OCI-LY3 (cell line): Measurements from ENCODE around the gene A3GALT2.
A peak's percentile ranks its signal among the peaks of the same experiment; 100 is the strongest.

Source experiments
- H2AFZ ChIP-seq: fragments of 200-600, 300-600 bp; shearing (Covaris generic); 2 replicates; pipeline ENCODE4 v1.6.0; 2014; ENCODE audit warnings: antibody characterized with exemption, low read depth, low read length
- H3K27ac ChIP-seq: fragments of 200-600, 300-600 bp; sonication (generic); 2 replicates; pipeline ENCODE4 v1.5.1; 2014; ENCODE audit warnings: mild to moderate bottlenecking, low read length, moderate library complexity, mixed read lengths
- H3K27me3 ChIP-seq: fragments of 200-600, 300-600 bp; sonication (generic); 2 replicates; pipeline ENCODE4 v1.6.1; 2014; ENCODE audit warnings: low read depth, low read length, mixed read lengths
- H3K36me3 ChIP-seq: fragments of 200-600, 300-600 bp; sonication (generic); replicated peaks from 2 replicates; pipeline ENCODE3; 2014; ENCODE audit warnings: low read depth, low read length, mixed read lengths
- H3K4me1 ChIP-seq: fragments of 300-600, 200-600 bp; sonication (generic); 2 replicates; pipeline ENCODE4 v1.6.1; 2014; ENCODE audit warnings: low read length, mixed read lengths
- H3K4me2 ChIP-seq: fragments of 200-600, 300-600 bp; sonication (generic); 2 replicates; pipeline ENCODE4 v1.6.1; 2014; ENCODE audit warnings: low read length, mixed read lengths
- H3K4me3 ChIP-seq: fragments of 300-600, 200-600 bp; sonication (generic); 2 replicates; pipeline ENCODE4 v1.5.1; 2014; ENCODE audit warnings: antibody characterized with exemption, mild to moderate bottlenecking, low read length, moderate library complexity
- H3K79me2 ChIP-seq: fragments of 300-600, 200-600 bp; shearing (Covaris generic); 2 replicates; pipeline ENCODE4 v1.6.1; 2014; ENCODE audit warnings: mild to moderate bottlenecking, low read length, mixed read lengths
- H3K9ac ChIP-seq: fragments of 300-600, 200-600 bp; shearing (Covaris generic); 2 replicates; pipeline ENCODE4 v1.6.0; 2014; ENCODE audit warnings: mild to moderate bottlenecking, low read length, moderate library complexity
- H3K9me3 ChIP-seq: fragments of 200-600, 300-600 bp; shearing (Covaris generic); 2 replicates; pipeline ENCODE4 v1.6.1; 2014; ENCODE audit warnings: low read length, mixed read lengths; ENCODE audit not compliant: insufficient read depth
- H4K20me1 ChIP-seq: fragments of 200-600, 300-600 bp; sonication (generic); 2 replicates; pipeline ENCODE4 v1.6.1; 2016; ENCODE audit warnings: low read length, mixed read lengths; ENCODE audit not compliant: insufficient read depth
- EZH2phosphoT487 ChIP-seq: fragments of 200-600 bp; shearing (Covaris generic); IDR thresholded peaks from 2 replicates; pipeline ENCODE4 v1.6.1; 2018; ENCODE audit warnings: antibody characterized with exemption, mixed run types, low read depth
- TF ChIP-seq, protein P1 (sequence below): fragments of 200-600, 300-600 bp; sonication (generic); IDR thresholded peaks from 2 replicates; pipeline ENCODE4 v1.5.1; 2014; ENCODE audit warnings: antibody characterized with exemption, low read length, low read depth

The A3GALT2 gene

DNA sequence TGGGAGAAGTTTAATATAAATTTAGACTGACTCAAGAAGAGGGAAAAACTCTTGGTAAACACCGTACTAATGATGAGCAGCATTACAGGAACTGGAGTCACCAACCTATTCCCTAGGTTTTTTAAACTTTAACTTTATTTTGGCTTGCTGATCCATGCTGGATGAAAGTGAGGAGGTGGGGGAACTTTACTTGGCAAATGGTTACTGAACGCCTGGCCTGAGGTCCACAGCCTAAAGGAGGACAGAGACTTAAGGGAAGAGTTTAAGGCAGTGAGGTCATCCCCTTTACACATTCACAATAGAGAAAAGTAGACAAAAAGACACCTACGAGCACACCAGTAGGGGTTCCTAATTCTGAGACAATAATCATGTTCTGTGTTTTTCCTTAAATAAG lies 25.6 kb upstream of the A3GALT2 start:
- peaks cover 28% of the 10 kb centered on the region for H4K20me1 ChIP-seq
- peaks cover 23% of the 10 kb centered on the region for H3K4me1 ChIP-seq
- H3K9ac ChIP-seq, result no peak overlapping the region
- H3K4me3 ChIP-seq, result no peak overlapping the region
- peaks cover 66% of the 10 kb centered on the region for H3K79me2 ChIP-seq
- H3K9me3 ChIP-seq, result no peaks in the 10 kb centered on the region
- H3K27me3 ChIP-seq, result no peaks in the 10 kb centered on the region
- H3K36me3 ChIP-seq, result peaks cover 3% of the 10 kb centered on the region
- H3K4me2 ChIP-seq, result no peak overlapping the region
- H3K27ac ChIP-seq, result no peak overlapping the region
- no peak overlapping the region for H2AFZ ChIP-seq
- TF ChIP-seq EZH2phosphoT487, result no peak
- TF ChIP-seq, protein P1, sequence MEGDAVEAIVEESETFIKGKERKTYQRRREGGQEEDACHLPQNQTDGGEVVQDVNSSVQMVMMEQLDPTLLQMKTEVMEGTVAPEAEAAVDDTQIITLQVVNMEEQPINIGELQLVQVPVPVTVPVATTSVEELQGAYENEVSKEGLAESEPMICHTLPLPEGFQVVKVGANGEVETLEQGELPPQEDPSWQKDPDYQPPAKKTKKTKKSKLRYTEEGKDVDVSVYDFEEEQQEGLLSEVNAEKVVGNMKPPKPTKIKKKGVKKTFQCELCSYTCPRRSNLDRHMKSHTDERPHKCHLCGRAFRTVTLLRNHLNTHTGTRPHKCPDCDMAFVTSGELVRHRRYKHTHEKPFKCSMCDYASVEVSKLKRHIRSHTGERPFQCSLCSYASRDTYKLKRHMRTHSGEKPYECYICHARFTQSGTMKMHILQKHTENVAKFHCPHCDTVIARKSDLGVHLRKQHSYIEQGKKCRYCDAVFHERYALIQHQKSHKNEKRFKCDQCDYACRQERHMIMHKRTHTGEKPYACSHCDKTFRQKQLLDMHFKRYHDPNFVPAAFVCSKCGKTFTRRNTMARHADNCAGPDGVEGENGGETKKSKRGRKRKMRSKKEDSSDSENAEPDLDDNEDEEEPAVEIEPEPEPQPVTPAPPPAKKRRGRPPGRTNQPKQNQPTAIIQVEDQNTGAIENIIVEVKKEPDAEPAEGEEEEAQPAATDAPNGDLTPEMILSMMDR, result no peak

DNA sequence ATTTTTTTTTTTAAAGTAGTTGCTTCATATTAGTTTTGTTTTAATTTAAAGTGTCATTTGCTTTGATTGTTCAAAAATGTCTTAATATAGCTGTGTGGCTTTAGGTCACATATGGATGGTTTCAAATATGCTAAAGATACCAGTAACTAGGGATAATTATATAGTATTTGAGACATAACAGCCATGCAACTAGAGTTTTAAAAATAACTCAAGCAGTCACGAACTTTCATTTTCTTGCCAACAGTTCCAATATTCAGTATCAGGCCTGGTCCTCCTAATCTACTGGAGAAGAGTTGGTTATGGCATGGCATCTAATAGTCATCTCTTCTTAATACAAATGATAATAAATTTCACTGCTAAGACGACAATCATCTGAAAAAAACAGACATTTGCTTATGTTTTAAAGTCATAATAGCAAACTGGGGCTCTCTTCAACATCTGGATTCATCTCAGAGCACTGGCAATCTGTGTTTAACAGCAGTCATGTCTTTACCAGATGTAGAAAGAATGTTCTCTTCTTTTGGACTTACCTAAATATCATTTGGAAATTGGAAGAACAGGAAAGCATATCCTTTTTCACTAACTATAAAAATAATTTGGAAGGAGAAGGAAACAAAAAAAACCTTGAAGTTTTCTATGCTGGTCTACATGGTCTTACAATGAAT lies 24.1 kb upstream of the A3GALT2 start:
- Histone ChIP-seq H3K79me2 (peaks cover 76% of the 10 kb centered on the region), H4K20me1 (peaks cover 33% of the 10 kb centered on the region), H3K27ac (no peak overlapping the region), H3K4me2 (no peak overlapping the region), H3K4me3 (no peak overlapping the region), H3K27me3 (no peaks in the 10 kb centered on the region), H3K9ac (no peak overlapping the region), H3K4me1 (peaks cover 17% of the 10 kb centered on the region), H3K9me3 (no peaks in the 10 kb centered on the region), H3K36me3 (peaks cover 3% of the 10 kb centered on the region), H2AFZ (no peak overlapping the region)
- no peak for TF ChIP-seq EZH2phosphoT487
- TF ChIP-seq, protein P1, result no peak

DNA sequence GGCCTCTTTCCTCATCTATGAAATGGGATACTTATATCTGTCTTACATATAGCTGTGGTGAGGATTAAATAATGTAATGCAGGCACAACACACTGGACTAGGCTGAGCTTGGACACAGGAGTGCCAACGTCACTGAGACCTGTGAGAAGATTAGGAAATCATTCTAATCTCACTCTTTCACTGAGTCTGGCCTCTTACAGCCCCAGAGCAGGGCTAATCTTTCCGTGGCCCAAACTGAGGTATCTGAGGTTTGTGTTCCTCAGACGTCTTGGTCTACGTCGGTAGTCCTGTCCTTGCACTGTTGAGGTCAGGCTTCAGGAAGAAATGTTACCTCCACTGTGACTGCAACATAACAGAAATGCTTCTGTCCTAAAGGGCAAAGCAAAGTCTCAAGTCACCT lies 22.6 kb upstream of the A3GALT2 start:
- Histone ChIP-seq H3K79me2 (peaks cover 74% of the 10 kb centered on the region), H3K36me3 (peaks cover 3% of the 10 kb centered on the region), H3K9ac (no peak overlapping the region), H3K4me2 (no peak overlapping the region), H3K4me1 (peaks cover 17% of the 10 kb centered on the region), H3K27ac (no peak overlapping the region), H2AFZ (no peak overlapping the region), H4K20me1 (peaks cover 44% of the 10 kb centered on the region), H3K9me3 (no peaks in the 10 kb centered on the region), H3K27me3 (no peaks in the 10 kb centered on the region), H3K4me3 (no peak overlapping the region)
- no peak for TF ChIP-seq EZH2phosphoT487
- TF ChIP-seq, protein P1, result no peak

DNA sequence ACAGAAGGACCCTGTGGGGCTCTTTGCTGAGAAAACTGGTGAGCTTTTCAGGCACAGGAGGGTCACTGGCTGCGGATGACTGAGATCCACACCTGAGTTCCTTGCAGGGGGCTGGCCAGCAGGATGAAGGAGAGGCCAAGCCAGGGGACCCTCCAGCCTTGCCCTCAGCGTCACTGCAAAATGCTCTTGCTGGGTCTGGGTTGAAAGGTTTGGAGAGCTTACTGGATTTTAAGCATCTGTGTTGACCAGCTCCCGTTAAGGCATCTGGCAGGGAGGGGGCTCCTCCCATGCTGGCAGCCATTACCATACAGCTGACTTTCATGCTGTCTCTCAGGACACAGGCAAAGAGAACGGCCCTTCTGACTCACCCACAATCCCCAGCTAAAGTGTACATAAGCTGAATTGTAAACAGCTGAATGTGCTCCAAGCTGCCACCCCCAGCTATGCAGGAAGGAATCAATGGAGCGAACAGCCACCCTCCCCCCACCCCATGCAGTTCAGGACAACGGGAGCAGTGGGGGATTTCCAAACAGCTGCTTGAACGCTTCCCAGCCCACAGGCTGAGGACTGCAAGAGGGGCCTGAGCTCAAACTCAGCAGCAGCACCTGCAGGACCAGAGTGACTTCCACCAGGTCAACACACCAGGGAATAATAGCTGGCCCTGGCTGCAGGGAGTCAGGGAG lies 21.3 kb upstream of the A3GALT2 start:
- Histone ChIP-seq H3K79me2 (peaks cover 65% of the 10 kb centered on the region), H3K27ac (no peak overlapping the region), H4K20me1 (peaks cover 38% of the 10 kb centered on the region), H3K4me1 (peaks cover 10% of the 10 kb centered on the region), H3K4me3 (no peak overlapping the region), H3K27me3 (no peaks in the 10 kb centered on the region), H3K9ac (no peak overlapping the region), H3K36me3 (peaks cover 3% of the 10 kb centered on the region), H3K4me2 (peak overlapping the region; percentile 20; the same call in 1 of the 2 replicates), H2AFZ (no peak overlapping the region), H3K9me3 (no peaks in the 10 kb centered on the region)
- no peak for TF ChIP-seq EZH2phosphoT487
- TF ChIP-seq, protein P1, result no peak
